Activated CD4-positive, alpha-beta T cell treated with anti-CD3 and anti-CD28 coated beads, Interleukin-2, amount 10 ng/mL, durations not matched to agents 7 days and 5 days (primary cell): ENCODE results near the gene MAD1L1. TPM values are rescaled to one million over a fixed set of nuclear protein-coding genes. Genes with fewer than 3 reads are reported as not detected.

Source experiments
- CTCF ChIA-PET: fragments of 350-600 bp; sonication (Branson Sonifier 250); formaldehyde crosslinking; loops from one replicate; lab custom pipeline; 2021; ENCODE audit warnings: antibody characterized with exemption; lab: Charles Lee
- POLR2A ChIA-PET: fragments of 350-600 bp; sonication (Branson Sonifier 250); formaldehyde crosslinking; loops from one replicate; lab custom pipeline; 2021; ENCODE audit warnings: antibody characterized with exemption; lab: Charles Lee
- DNase-seq: peaks from one replicate; pipeline ENCODE4 v3.0.0-alpha.2; 2020
- H3K27ac Mint-ChIP-seq: one replicate; pipeline ENCODE4 v1.8.0; 2021; ENCODE audit warnings: mild to moderate bottlenecking, moderate library complexity, mixed read lengths
- H3K27me3 Mint-ChIP-seq: one replicate; pipeline ENCODE4 v1.8.0; 2021; ENCODE audit warnings: mixed read lengths
- H3K36me3 Mint-ChIP-seq: one replicate; pipeline ENCODE4 v1.8.0; 2021; ENCODE audit warnings: low read depth, mixed read lengths
- H3K4me1 Mint-ChIP-seq: one replicate; pipeline ENCODE4 v1.8.0; 2021; ENCODE audit warnings: mixed read lengths
- H3K4me3 Mint-ChIP-seq: one replicate; pipeline ENCODE4 v1.8.0; 2021; ENCODE audit warnings: mild to moderate bottlenecking, moderate library complexity, mixed read lengths
- H3K9me3 Mint-ChIP-seq: one replicate; pipeline ENCODE4 v1.8.0; 2021; ENCODE audit warnings: mixed read lengths
- total RNA-seq, 2 experiments: library from RNA; stranded (reverse); gene quantifications; one replicate each; pipeline ENCODE4 v1.2.3, GENCODE V29; 2021

The MAD1L1 gene
- total RNA-seq, 2 experiments from 2014 or later: 125 to 127 TPM

DNA sequence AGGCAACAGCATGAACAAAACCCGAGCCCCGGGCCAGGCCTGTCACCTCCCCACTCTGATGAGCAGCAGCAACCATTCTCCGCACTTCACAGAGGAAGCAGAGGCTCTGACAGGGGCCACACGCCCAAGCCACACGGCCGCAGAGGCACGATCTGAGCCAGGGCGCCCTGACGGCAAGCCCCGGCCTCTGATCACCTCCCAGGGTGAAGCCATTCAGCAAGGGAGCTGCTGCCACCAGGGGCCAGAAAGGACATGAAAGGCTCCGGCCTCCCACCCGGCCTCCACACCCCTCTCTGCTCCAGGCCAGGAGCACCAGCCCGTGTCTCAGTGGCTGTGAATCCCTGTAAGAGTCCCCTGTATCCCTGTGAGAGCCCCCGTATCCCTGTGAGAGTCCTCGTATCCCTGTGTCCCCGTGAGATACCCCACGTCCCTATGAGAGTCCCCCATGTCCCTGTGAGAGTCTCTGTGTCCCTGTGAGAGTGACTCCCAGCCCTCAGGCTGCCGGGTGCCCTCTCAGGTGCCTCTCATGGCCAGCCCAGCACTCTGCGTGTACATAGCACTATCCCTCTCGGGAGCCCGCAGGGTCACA lies 187.8 kb downstream of the MAD1L1 start:
- Mint-ChIP-seq H3K36me3 (peaks cover 6% of the 10 kb centered on the region), H3K27ac (no peak overlapping the region), H3K27me3 (no peaks in the 10 kb centered on the region), H3K9me3 (peaks cover 2% of the 10 kb centered on the region), H3K4me1 (peaks cover 27% of the 10 kb centered on the region), H3K4me3 (no peak overlapping the region)
- POLR2A ChIA-PET: no interaction called here
- CTCF ChIA-PET: interaction anchor here (0.6 kb wide), 1 partner anchor 166 kb away, joined by 3 read pairs; no protein-coding TSS in a partner anchor
- DNase-seq: no peak

DNA sequence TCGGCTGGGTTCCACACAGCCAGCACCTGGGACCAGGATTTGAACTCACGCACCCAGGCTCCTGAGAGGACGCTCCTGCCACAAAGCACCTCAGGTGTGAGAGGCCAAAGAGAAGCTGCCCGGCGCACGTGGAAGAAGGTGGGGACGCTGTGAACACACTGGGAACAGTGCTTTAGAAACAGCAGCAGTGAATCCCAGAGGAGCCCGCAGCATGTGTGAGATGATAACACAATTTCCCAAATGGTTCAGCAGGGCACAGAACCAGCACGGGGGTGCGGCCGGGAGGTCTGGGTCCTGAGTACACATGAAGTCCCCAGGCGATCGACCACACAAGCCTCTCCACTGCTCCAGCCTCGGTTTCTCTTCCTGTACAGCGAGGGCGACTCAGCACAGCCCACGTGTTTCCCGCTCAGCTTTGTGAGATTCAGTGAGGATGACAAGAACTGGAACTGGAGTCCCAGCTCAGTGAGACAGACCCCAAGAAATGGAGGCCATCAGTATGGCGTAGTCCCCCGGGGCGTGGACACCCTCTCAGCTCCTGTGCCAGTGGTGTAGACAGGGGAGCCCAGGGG lies 188.3 kb downstream of the MAD1L1 start:
- Mint-ChIP-seq H3K9me3 (peaks cover 2% of the 10 kb centered on the region), H3K27ac (no peak overlapping the region), H3K4me1 (peaks cover 32% of the 10 kb centered on the region), H3K27me3 (no peaks in the 10 kb centered on the region), H3K36me3 (peaks cover 8% of the 10 kb centered on the region), H3K4me3 (no peak overlapping the region)
- ChIA-PET POLR2A (no interaction called here), CTCF (no interaction called here)
- DNase-seq: no peak

DNA sequence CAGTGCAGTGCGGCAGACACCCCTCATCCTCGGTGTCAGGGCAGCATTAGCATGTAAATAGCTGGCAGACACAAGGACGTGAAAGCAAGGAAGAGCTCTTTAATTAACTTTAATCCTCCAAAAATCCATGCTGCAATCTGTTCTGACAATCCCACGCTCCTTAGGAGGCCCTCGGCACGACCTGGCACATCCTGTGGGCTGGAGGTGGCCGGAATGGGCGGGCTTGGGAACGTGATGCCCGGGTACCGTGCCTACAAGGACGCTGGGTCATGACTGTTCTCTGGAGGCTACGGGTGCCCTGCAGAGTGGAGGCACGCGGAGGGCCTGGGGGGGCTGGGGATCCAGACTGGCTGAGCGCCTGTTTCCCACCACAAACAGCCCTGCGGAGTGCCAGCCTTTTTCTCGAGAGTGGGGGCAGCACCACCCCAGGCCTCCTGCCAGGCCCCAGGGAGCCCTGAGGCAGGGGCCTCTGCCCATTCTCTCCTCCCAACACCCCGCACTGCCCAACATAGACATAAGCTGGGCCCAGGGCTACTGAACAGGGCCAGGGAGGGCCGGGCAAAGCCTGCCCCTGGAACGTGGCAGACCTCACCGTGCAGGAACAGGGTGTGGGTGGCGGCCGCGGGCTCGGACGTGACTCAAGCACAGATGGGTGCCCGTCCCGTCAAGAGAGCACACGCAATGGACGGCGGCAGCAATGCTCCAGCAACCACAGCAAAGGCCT lies 189.3 kb downstream of the MAD1L1 start:
- ChIA-PET CTCF (no interaction called here), POLR2A (no interaction called here)
- peaks cover 8% of the 10 kb centered on the region for H3K36me3 Mint-ChIP-seq

DNA sequence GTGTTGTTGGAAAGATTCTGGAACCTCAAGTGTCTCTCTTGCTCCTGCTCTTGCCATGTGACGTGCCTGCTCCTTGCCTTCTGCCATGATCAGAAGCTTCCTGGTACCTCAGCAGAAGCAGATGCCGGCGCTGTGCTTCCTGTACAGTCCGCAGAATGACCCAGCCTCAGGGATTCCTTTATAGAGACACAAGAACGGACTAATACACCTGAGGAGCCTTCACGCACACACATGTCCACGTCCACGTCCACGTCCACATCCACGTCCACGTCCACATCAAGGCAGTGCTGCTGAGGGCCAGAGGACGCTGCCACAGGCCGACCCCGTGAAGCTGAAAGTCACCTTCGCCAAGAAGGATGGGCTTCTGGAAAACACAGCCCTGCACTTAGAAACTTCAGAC lies 190.1 kb downstream of the MAD1L1 start:
- no peak for DNase-seq
- Mint-ChIP-seq H3K36me3 (peaks cover 8% of the 10 kb centered on the region), H3K27ac (no peak overlapping the region), H3K4me1 (peaks cover 47% of the 10 kb centered on the region), H3K4me3 (no peak overlapping the region), H3K27me3 (no peaks in the 10 kb centered on the region), H3K9me3 (peaks cover 2% of the 10 kb centered on the region)
- POLR2A ChIA-PET: no interaction called here
- CTCF ChIA-PET: no interaction called here

More for the DNA sequence above, 189.3 kb downstream of the MAD1L1 start:
- H3K4me1 Mint-ChIP-seq: peaks cover 41% of the 10 kb centered on the region
- no peaks in the 10 kb centered on the region for H3K27me3 Mint-ChIP-seq
- H3K27ac Mint-ChIP-seq: no peak overlapping the region
- H3K4me3 Mint-ChIP-seq: no peak overlapping the region
- DNase-seq: no peak
- H3K9me3 Mint-ChIP-seq: peaks cover 2% of the 10 kb centered on the region

DNA sequence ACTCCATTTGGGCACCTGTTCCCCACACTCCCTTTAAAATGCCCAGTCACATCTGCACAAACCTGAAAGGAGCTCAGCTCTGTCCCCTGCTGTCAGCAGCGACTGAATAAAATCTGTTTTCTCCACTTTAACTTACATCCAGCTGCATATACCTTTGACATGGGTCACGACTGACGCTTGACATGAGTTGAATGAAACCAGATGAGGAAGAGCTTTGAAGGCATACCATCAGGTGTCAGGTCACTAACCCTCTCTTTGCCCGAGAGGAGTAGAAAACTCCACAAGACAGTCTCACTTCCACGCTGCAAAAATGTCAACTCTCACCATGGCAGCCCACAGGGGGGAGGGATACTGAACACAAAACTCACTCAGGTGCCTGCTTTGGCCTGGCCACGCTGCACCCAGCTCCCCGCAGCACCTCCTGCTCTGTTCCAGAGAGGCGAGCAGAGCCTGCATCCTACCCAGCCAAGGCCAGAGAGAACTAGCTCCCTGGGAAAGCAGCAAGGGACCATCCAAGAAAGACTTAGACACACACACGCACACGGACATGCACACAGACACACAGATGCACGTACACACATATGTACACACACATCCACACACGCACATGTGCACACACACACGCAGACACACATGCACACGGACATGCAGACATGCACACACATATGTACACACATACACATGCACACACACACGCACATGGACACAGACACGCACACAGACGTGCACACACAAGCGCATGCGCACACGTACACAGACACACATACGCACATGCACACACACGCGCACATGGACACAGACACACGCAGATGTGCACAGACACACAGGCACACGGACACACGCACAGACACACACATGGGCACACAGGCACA lies 191.0 kb downstream of the MAD1L1 start:
- Mint-ChIP-seq H3K9me3 (peaks cover 2% of the 10 kb centered on the region), H3K4me1 (peaks cover 55% of the 10 kb centered on the region), H3K36me3 (peaks cover 8% of the 10 kb centered on the region), H3K4me3 (no peak overlapping the region), H3K27ac (no peak overlapping the region), H3K27me3 (no peaks in the 10 kb centered on the region)
- ChIA-PET CTCF (interaction anchor here (1.1 kb wide), 1 partner anchor 13 kb away, joined by 3 read pairs; no protein-coding TSS in a partner anchor), POLR2A (no interaction called here)
- DNase-seq: no peak

DNA sequence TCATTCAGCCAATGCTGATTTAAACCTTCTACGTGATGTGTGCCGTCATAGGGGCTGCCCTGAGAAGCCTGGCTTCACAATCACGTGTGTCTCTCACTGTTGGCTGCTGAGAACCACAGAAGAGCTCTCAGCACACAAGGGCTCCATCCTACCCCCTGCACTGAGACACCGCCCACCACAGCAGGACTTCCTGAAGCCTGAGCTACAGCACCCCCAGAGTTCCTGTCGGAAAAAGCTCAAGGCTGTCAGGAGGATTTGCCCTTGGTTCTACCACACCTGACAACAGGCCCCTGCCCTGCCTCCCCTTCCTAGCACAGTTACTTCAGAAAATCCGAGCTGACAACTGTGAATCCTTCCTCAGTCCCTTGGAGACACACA lies 191.9 kb downstream of the MAD1L1 start:
- Mint-ChIP-seq H3K9me3 (peaks cover 2% of the 10 kb centered on the region), H3K27ac (peak overlapping the region; percentile 16), H3K4me3 (no peak overlapping the region), H3K4me1 (peaks cover 56% of the 10 kb centered on the region), H3K36me3 (peaks cover 8% of the 10 kb centered on the region), H3K27me3 (no peaks in the 10 kb centered on the region)
- POLR2A ChIA-PET: no interaction called here
- CTCF ChIA-PET: interaction anchor here (1.1 kb wide), 1 partner anchor 13 kb away, joined by 3 read pairs; no protein-coding TSS in a partner anchor
- no peak for DNase-seq

DNA sequence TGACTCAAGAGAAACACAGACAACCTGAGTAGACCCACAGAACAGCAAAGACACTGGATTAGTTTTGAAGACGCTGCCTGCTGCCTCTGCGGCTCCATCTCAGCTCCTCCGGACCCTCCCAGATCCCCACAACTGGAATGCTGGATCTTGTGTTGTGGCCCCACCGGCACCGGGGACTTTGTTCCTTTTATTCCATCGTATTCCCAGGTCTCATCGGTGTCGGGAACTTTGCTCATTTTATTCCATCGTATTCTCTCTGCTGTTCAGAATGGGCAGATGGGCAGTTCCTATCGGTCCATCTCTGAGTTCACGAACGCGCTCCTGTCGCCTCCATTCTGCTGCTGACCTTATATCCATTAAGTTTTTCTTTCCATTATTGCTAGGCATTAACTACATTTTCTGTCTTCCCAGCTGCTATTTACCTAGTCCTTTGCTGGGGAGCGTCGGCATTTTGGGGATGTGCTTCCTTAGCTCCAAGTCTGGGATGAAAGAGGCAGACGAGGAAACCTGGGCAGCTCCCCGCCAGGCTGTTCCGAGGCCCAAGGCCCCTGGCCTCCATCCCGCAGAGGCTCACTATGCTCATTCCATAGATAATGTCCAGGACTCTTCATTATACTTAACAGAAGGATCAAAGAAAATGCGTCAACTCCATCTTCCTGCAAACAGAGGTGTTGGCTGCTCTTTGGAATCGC lies 192.4 kb downstream of the MAD1L1 start:
- no peak overlapping the region for H3K4me3 Mint-ChIP-seq
- no peak for DNase-seq
- POLR2A ChIA-PET: no interaction called here

DNA sequence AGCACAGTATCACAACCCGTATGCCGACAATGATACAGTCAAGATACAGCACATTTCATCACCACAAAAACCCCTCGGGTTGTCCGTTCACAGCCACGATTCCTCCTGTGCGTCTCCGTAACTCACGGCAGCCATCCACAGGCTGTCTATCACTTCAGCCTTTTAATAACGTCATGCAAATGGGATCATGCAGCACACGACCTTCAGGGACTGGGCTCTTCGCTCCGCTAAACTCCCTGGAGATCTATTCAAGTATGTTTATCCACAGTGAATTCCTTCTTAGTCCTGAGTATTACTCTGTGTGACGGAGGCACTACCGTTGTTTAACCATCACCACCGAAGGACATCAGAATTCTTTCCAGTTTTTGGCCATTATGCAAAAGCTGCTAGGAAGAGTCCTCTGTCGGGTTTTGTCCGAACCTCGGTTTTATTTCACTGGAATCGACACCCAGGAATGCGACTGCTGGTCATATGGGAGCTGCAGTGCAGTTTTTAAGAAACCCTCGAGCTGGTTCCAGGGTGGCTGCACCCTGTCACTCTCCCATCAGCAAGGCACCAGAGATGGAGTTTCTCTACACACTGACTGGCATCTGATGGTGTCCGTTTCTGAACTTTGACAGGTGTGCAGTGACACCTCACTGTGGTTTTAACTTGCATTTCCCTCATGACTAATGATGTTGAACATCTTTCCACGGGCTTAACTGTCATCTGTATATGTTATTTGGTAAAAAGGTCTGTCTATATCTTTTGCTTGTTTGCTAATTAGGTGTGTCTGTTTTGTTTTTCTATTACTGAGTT lies 193.6 kb downstream of the MAD1L1 start:
- Mint-ChIP-seq H3K4me1 (peaks cover 56% of the 10 kb centered on the region), H3K9me3 (peaks cover 2% of the 10 kb centered on the region), H3K27ac (peak overlapping the region; percentile 93), H3K27me3 (no peaks in the 10 kb centered on the region), H3K4me3 (peak overlapping the region; percentile 79), H3K36me3 (peaks cover 8% of the 10 kb centered on the region)
- DNase-seq: no peak
- POLR2A ChIA-PET: no interaction called here
- CTCF ChIA-PET: interaction anchor here (0.9 kb wide), 1 partner anchor 21 kb away, joined by 3 read pairs; no protein-coding TSS in a partner anchor

More for the DNA sequence above, 192.4 kb downstream of the MAD1L1 start:
- Mint-ChIP-seq H3K4me1 (peaks cover 56% of the 10 kb centered on the region), H3K27me3 (no peaks in the 10 kb centered on the region), H3K9me3 (peaks cover 2% of the 10 kb centered on the region), H3K36me3 (peaks cover 8% of the 10 kb centered on the region), H3K27ac (peak overlapping the region; percentile 16)
- CTCF ChIA-PET: interaction anchor here (0.6 to 0.9 kb wide), 2 partner anchors 14 to 22 kb away, joined by 3 read pairs; no protein-coding TSS in a partner anchor

DNA sequence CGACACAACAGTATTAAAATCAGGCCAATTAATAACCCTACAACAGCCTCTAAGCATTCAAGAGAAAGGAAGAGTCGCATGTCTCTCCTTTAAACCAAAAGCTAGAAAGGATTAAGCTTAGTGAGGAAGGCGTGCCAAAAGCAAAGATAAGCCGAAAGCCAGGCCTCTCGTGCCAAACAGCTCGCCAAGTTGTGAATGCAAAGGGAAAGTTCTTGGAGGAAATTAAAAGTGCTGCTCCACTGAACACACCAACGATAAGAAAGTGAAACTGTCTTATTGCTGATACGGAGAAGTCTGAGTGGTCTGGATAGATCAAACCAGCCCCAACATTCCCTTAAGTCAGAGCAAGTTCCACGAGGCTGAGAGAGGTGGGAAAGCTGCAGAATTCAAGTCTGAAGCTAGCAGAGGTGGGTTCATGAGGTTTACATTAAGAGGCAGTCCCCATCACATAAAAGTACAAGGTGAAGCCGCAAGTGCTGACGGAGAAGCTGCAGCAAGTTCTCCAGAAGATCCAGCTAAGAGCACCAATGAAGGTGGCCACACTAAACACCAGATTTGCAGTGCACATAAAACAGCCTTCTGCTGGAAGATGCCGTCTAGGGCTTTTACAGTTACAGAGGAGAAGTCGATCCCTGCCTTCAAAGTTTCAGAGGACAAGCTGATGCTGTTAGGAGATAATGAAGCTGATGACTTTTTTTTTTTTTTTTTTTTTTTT lies 194.8 kb downstream of the MAD1L1 start:
- CTCF ChIA-PET: interaction anchor here (0.6 to 0.9 kb wide), 3 partner anchors 27 to 111 kb away, joined by 3 read pairs; no protein-coding TSS in a partner anchor
- H3K4me3 Mint-ChIP-seq: peak overlapping the region; percentile 79
- DNase-seq: peak; percentile 46
- H3K4me1 Mint-ChIP-seq: peaks cover 56% of the 10 kb centered on the region
- peaks cover 2% of the 10 kb centered on the region for H3K9me3 Mint-ChIP-seq
- peaks cover 7% of the 10 kb centered on the region for H3K36me3 Mint-ChIP-seq
- peak overlapping the region; percentile 93 for H3K27ac Mint-ChIP-seq
- POLR2A ChIA-PET: interaction anchor here (0.6 to 1.1 kb wide), 3 partner anchors 21 to 263 kb away, joined by 3 to 5 read pairs (median 5); no protein-coding TSS in a partner anchor
- H3K27me3 Mint-ChIP-seq: no peaks in the 10 kb centered on the region

DNA sequence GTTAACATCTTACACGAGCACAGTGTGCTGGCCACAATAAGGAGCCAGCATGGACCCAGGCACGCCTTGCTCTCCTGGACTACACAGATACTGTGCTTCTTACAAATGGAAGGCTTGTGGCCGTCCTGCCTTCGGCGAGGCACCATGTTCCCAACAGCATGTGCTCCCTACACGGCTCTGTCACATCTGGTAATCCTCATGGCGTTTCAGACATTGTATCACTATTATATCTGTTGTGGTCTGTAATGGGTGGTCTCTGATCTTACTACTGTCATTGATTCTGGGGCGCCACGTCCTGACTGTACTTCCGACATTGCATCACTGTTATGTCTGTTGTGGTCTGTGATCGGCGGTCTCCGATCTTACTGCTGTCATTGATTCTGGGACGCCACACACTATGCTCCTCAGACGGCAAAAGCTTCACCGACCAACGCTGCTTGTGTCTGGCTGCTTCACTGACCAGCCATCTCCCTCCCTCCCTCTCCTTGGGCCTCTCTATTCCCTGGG lies 195.4 kb downstream of the MAD1L1 start:
- DNase-seq: peak; percentile 41
- ChIA-PET CTCF (interaction anchor here (1.1 kb wide), 1 partner anchor 35 kb away, joined by 3 read pairs; no protein-coding TSS in a partner anchor), POLR2A (interaction anchor here (0.6 kb wide), 1 partner anchor 263 kb away, joined by 5 read pairs; no protein-coding TSS in a partner anchor)
- peaks cover 56% of the 10 kb centered on the region for H3K4me1 Mint-ChIP-seq
- H3K9me3 Mint-ChIP-seq: peaks cover 2% of the 10 kb centered on the region
- H3K36me3 Mint-ChIP-seq: peaks cover 7% of the 10 kb centered on the region
- peak overlapping the region; percentile 93 for H3K27ac Mint-ChIP-seq
- no peaks in the 10 kb centered on the region for H3K27me3 Mint-ChIP-seq
- H3K4me3 Mint-ChIP-seq: peak overlapping the region; percentile 79
